Measurements from ENCODE around the gene ETV7. TPM values are rescaled to one million over a fixed set of nuclear protein-coding genes. Genes with fewer than 3 reads are reported as not detected.

Gene ETV7
- total and polyA plus RNA-seq, 2 of the 13 experiments (the other 11 are each of a cell fraction or from before 2014, with no cell fraction given) = not detected

DNA sequence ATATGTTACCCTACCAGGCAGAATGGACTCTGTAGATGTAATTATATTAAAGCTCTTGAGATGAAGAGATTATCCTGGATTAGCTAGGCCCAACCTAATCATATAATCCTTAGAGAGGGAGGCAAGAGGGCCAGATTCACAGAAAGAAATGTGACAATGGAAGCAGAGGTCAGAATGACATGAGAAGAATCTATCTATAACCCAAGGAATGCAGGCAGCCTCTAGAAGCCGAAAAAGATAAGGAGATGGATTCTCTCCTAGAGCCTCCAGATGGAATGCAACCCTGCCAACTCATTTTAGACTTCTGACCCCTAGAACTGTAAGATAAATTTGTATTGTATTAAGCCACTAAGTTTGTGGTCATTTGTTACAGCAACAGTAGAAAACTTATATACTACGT lies 42.9 kb upstream of the ETV7 start (continued):
- TF ChIP-seq ZNF83 (CRISPR knock-in tag; IDR thresholded peaks at IDR 0.05; ENCODE audit: borderline replicate concordance) (no peak), NCOA5 (CRISPR knock-in tag; IDR thresholded peaks at IDR 0.05) (no peak), MBNL3 (CRISPR knock-in tag; conservative IDR thresholded peaks at IDR 0.05) (no peak), SYNCRIP (IDR thresholded peaks at IDR 0.05; ENCODE audit: insufficient read depth, low read depth, low read length) (no peak), ZNF552 (CRISPR knock-in tag; IDR thresholded peaks at IDR 0.05; ENCODE audit: borderline replicate concordance) (no peak), ZBTB43 (CRISPR knock-in tag; conservative IDR thresholded peaks at IDR 0.05) (no peak)
- TF ChIP-seq, protein P1, sequence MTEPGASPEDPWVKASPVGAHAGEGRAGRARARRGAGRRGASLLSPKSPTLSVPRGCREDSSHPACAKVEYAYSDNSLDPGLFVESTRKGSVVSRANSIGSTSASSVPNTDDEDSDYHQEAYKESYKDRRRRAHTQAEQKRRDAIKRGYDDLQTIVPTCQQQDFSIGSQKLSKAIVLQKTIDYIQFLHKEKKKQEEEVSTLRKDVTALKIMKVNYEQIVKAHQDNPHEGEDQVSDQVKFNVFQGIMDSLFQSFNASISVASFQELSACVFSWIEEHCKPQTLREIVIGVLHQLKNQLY (CRISPR knock-in tag; IDR thresholded peaks at IDR 0.05) = no peak

GRCh38 chr6:36428911-36429310 lies 41.4 kb upstream of the ETV7 start:
- CTCF ChIA-PET (ENCODE audit: low intra/inter-chr PET ratio, low total read pairs) = no interaction called here
- peak; percentile 69 for ATAC-seq
- Histone ChIP-seq H3K27me3 (ENCODE audit: control insufficient read depth in 1 of 2, insufficient read depth in 2 of 2, low read length in 2 of 2) (no peaks in the 10 kb centered on the region), H3K27ac (ENCODE audit: extremely low read length, insufficient read depth, low read length) (no peak overlapping the region), H4K20me1 (ENCODE audit: insufficient read depth, low read length) (no peaks in the 10 kb centered on the region), H3K4me3 (replicated peaks in 1 of 3; ENCODE audit: insufficient read depth in 1 of 3, low read depth in 2 of 3, low read length in 3 of 3) (no peak overlapping the region), H3K4me1 (ENCODE audit: insufficient read depth, low read length) (peaks cover 45% of the 10 kb centered on the region), H3K79me2 (ENCODE audit: insufficient read depth, low read length) (no peaks in the 10 kb centered on the region), H3K9me3 (ENCODE audit: low read length) (no peaks in the 10 kb centered on the region), H3K36me3 (replicated peaks in 1 of 2; ENCODE audit: control insufficient read depth in 1 of 2, insufficient read depth in 2 of 2, low read length in 2 of 2) (no peaks in the 10 kb centered on the region), H3K9ac (ENCODE audit: insufficient read depth, low read depth, low read length) (no peak overlapping the region), H3K4me2 (ENCODE audit: low read depth, low read length) (no peak overlapping the region), H2AFZ (ENCODE audit: low read length) (no peak overlapping the region)
- POLR2A ChIA-PET = interaction anchor here (2.7 kb wide), 1 partner anchor 12 kb away, joined by 10 read pairs; no protein-coding TSS in a partner anchor
- DNase-seq (ENCODE audit: low spot score) = no peak
- intact Hi-C loops (cut with micrococcal nuclease; ENCODE audit: unreplicated experiment) = no loop called here
- FAIRE-seq = peak; percentile 21
- in situ Hi-C loops (cut with HindIII; ENCODE audit: extremely low pct_ligation_motif_present, low pct_unique_long_range_greater_than_20kb) = no loop called here
- 68% methylated on average over 4 of the region's 4 CpGs for WGBS (ENCODE audit: low lambda C conversion rate)
- no TSS peak for BruUV-seq (replicated peaks)
- TF ChIP-seq SMC3 (IDR thresholded peaks at IDR 0.05; ENCODE audit: low read length) (peak; percentile 12; the same call in 1 of the 2 replicates), ETV5 (CRISPR knock-in tag; IDR thresholded peaks at IDR 0.05; ENCODE audit: borderline replicate concordance) (no peak), BHLHE40 (IDR thresholded peaks at IDR 0.05; ENCODE audit: low read length) (no peak), SNAPC2 (CRISPR knock-in tag; IDR thresholded peaks at IDR 0.05) (no peak), ZC3H4 (CRISPR knock-in tag; IDR thresholded peaks at IDR 0.05; ENCODE audit: borderline replicate concordance) (no peak), RARG (CRISPR knock-in tag; IDR thresholded peaks at IDR 0.05; ENCODE audit: low read depth) (no peak), ZNF883 (CRISPR knock-in tag; IDR thresholded peaks at IDR 0.05; ENCODE audit: not compliant biosample characterization) (no peak), REPIN1 (CRISPR knock-in tag; IDR thresholded peaks at IDR 0.05; ENCODE audit: borderline replicate concordance, low read depth) (no peak), ZBTB2 (CRISPR knock-in tag; IDR thresholded peaks at IDR 0.05; ENCODE audit: low read depth) (no peak), CTCF (CRISPR knock-in tag; IDR thresholded peaks at IDR 0.05) (peak; percentile 69), KLF9 (CRISPR knock-in tag; IDR thresholded peaks at IDR 0.05; ENCODE audit: low read depth) (no peak), CENPBD1 (CRISPR knock-in tag; IDR thresholded peaks at IDR 0.05; ENCODE audit: borderline replicate concordance, low read depth) (no peak), ZNF615 (CRISPR knock-in tag; IDR thresholded peaks at IDR 0.05; ENCODE audit: borderline replicate concordance) (no peak)
